Glutamatergic neuron (in vitro differentiated cells): Measurements from ENCODE around the gene PAK1. TPM values are rescaled to one million over a fixed set of nuclear protein-coding genes. Genes with fewer than 3 reads are reported as not detected.

ENCODE experiments used
- DNase-seq: peaks from one replicate; pipeline ENCODE4 v3.0.0; 2022
- H3K27ac Mint-ChIP-seq: one replicate; pipeline ENCODE4 v1.8.0; 2020; ENCODE audit warnings: mild to moderate bottlenecking, mixed read lengths, inconsistent platforms; ENCODE audit not compliant: unreplicated experiment
- H3K27me3 Mint-ChIP-seq: one replicate; pipeline ENCODE4 v1.8.0; 2020; ENCODE audit warnings: mild to moderate bottlenecking, moderate library complexity, mixed read lengths, inconsistent platforms; ENCODE audit not compliant: unreplicated experiment
- H3K36me3 Mint-ChIP-seq: one replicate; pipeline ENCODE4 v1.8.0; 2020; ENCODE audit warnings: mild to moderate bottlenecking, mixed read lengths, inconsistent platforms; ENCODE audit not compliant: unreplicated experiment
- H3K4me1 Mint-ChIP-seq: one replicate; pipeline ENCODE4 v1.8.0; 2020; ENCODE audit warnings: mild to moderate bottlenecking, low read depth, mixed read lengths, inconsistent platforms; ENCODE audit not compliant: unreplicated experiment
- H3K4me3 Mint-ChIP-seq: one replicate; pipeline ENCODE4 v1.8.0; 2020; ENCODE audit warnings: mild to moderate bottlenecking, mixed read lengths, inconsistent platforms; ENCODE audit not compliant: unreplicated experiment
- H3K9me3 Mint-ChIP-seq: one replicate; pipeline ENCODE4 v1.8.0; 2020; ENCODE audit warnings: mild to moderate bottlenecking, moderate library complexity, mixed read lengths, inconsistent platforms; ENCODE audit not compliant: unreplicated experiment
- CTCF ChIP-seq: fragments of 200-600 bp; sonication (generic); IDR thresholded peaks from one replicate; pipeline ENCODE4 v1.5.0; 2021; ENCODE audit not compliant: partially characterized antibody, unreplicated experiment
- total RNA-seq: library from RNA; stranded (reverse); fragmentation: NEBNext Ultra II Directional; extraction: Animal tissue kit (Norgen Biotek cat#: 25700); gene quantifications from one replicate; pipeline ENCODE4 v1.2.1, GENCODE V29; 2021; ENCODE audit not compliant: unreplicated experiment

The PAK1 gene
- total RNA-seq, 1 donor from 2014 or later, result 126 TPM

- Mint-ChIP-seq H3K36me3 (no peaks in the 10 kb centered on the region), H3K9me3 (peaks cover 2% of the 10 kb centered on the region), H3K27me3 (peaks cover 2% of the 10 kb centered on the region), H3K27ac (no peak overlapping the region), H3K4me1 (peaks cover 24% of the 10 kb centered on the region), H3K4me3 (no peak overlapping the region)
- no peak for TF ChIP-seq CTCF
- DNase-seq, result no peak
These were observed 96.2 kb downstream of the PAK1 start for GRCh38 chr11:77377734-77378133.

- Mint-ChIP-seq H3K27ac (no peak overlapping the region), H3K36me3 (no peaks in the 10 kb centered on the region), H3K4me3 (no peak overlapping the region), H3K9me3 (no peaks in the 10 kb centered on the region), H3K27me3 (no peaks in the 10 kb centered on the region), H3K4me1 (peaks cover 19% of the 10 kb centered on the region)
- no peak for DNase-seq
- no peak for TF ChIP-seq CTCF
These were observed 98.8 kb downstream of the PAK1 start for GRCh38 chr11:77375107-77375506.

GRCh38 chr11:77374611-77375031, 99.3 kb downstream of the PAK1 start:
- no peak overlapping the region for H3K4me3 Mint-ChIP-seq
- H3K36me3 Mint-ChIP-seq, result no peaks in the 10 kb centered on the region
- H3K4me1 Mint-ChIP-seq, result peaks cover 16% of the 10 kb centered on the region
- no peaks in the 10 kb centered on the region for H3K27me3 Mint-ChIP-seq
- H3K9me3 Mint-ChIP-seq, result no peaks in the 10 kb centered on the region
- TF ChIP-seq CTCF, result no peak
- no peak overlapping the region for H3K27ac Mint-ChIP-seq
- no peak for DNase-seq

- no peak for TF ChIP-seq CTCF
- Mint-ChIP-seq H3K27ac (no peak overlapping the region), H3K27me3 (no peaks in the 10 kb centered on the region), H3K9me3 (no peaks in the 10 kb centered on the region), H3K4me1 (peaks cover 13% of the 10 kb centered on the region), H3K4me3 (no peak overlapping the region), H3K36me3 (no peaks in the 10 kb centered on the region)
- no peak for DNase-seq
These were observed 99.8 kb downstream of the PAK1 start for GRCh38 chr11:77374108-77374507.

- no peaks in the 10 kb centered on the region for H3K9me3 Mint-ChIP-seq
- H3K27ac Mint-ChIP-seq, result no peak overlapping the region
- peaks cover 13% of the 10 kb centered on the region for H3K4me1 Mint-ChIP-seq
- no peaks in the 10 kb centered on the region for H3K27me3 Mint-ChIP-seq
- no peak overlapping the region for H3K4me3 Mint-ChIP-seq
- no peak for TF ChIP-seq CTCF
- DNase-seq, result no peak
- H3K36me3 Mint-ChIP-seq, result no peaks in the 10 kb centered on the region
These were observed 101.2 kb downstream of the PAK1 start for GRCh38 chr11:77372726-77373125.
